Glomerular visceral epithelial cell (primary cell): ENCODE data around the gene GYS1.

Experiments used
- DNase-seq: peaks from one replicate; pipeline ENCODE4 v3.0.0-alpha.2; 2016; ENCODE audit errors: extremely low spot score

GYS1 gene

GRCh38 chr19:48963371-48964204 is 29.5 kb downstream of the GYS1 start:
- DNase-seq: peak; percentile 95

DNA sequence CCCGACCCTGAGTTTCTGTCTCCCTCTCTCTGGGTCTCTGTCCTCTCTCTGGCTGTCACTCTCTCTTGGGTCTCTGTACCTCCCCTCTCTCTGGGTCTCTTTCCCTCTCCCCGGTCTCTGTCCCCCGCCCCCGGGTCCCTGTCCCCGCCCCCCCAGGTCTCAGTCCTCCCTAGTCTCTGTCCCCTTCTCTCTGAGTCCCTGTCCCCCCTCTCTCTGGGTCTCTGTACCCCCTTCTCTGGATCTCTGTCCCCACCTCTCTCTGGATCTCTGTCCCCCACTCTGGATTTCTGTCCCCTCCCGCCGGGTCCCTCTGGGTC is 30.3 kb downstream of the GYS1 start:
- DNase-seq: no peak

- peak; percentile 85 for DNase-seq
Observed at GRCh38 chr19:48962029-48962848, 30.9 kb downstream of the GYS1 start.

- DNase-seq: no peak
Observed at GRCh38 chr19:48961673-48962028, 31.5 kb downstream of the GYS1 start.

GRCh38 chr19:48961051-48961649 is 32.0 kb downstream of the GYS1 start:
- peak; percentile 20 for DNase-seq

GRCh38 chr19:48959341-48960239 is 33.5 kb downstream of the GYS1 start:
- no peak for DNase-seq

DNA sequence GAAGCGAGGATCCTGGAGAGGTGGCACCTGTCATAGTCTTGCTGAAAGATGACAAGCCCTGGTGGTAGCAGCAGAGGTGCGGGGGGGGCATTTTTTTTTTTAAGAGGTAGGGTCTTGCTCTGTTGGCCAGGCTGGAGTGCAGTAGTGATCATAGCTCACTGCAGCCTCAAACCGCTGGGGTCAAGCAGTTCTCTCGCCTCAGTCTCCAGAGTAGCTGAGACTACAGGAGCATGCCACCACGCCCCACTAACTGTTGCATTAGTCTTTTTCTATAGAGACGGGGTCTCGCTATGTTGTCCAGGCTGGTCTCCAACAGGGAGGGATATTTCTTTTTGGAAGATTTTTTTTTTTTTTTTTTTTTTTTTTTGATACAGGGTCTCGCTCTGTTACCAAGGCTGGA is 35.1 kb downstream of the GYS1 start:
- no peak for DNase-seq

GRCh38 chr19:48955308-48955958 is 37.7 kb downstream of the GYS1 start:
- DNase-seq: no peak

- DNase-seq: peak; percentile 94
Observed at GRCh38 chr19:48954595-48955307, 38.4 kb downstream of the GYS1 start, which contains the start of gene BAX. BAX (plus strand) TSS chr19:48954875; CDS start chr19:48954929, 54 bp downstream.

- DNase-seq: no peak
Observed at GRCh38 chr19:48953990-48954594, 39.0 kb downstream of the GYS1 start.

DNA sequence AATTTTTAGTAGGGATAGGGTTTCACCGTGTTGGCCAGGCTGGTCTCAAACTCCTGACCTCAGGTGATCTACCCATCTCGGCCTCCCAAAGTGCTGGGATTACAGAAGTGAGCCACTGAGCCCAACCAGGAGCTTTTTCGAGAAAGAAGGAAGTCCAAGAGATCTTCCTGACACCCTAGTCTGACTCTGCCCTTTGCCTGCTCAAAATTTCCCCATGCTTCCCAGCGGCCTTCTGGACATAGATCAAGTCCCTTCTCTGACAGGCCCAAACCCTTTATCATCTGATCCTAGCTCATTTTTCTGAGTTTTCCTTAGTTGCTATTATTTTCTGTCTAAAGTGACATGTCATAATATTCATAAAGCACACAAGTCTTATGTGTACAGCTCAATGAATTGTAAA is 40.0 kb downstream of the GYS1 start:
- no peak for DNase-seq

DNA sequence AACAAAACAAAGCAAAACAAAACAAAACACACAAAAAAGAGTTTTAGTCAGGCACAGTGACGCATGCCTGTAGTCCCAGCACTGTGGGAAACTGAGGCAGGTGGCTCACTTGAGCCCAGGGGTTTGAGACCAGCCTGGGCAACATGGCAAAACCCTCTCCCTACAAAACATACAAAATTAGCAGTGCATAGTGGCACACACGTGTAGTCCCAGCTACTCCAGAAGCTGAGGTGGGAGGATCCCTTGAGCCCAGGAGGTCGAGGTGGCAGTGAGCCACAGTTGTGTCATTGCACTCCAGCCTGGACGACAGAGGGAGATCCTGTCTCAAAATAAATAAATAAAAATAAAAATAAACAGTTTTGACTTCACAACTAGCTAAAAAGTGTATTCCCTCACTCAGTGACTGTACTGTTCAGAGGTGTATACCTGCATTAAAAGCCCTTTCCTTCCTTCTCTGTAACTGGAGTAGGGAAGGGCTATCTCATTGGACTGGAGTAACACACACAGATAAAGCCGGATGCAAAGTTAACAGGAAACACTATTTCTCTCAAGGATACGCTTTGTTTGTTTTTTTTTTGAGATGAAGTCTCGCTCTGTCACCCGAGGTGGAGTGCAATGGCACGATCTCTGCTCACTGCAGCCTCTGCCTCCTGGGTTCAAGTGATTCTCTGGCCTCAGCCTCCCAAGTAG is 42.1 kb downstream of the GYS1 start:
- no peak for DNase-seq

- no peak for DNase-seq
Observed at GRCh38 chr19:48950159-48950558, 43.0 kb downstream of the GYS1 start.

GRCh38 chr19:48947258-48947542 is 45.9 kb downstream of the GYS1 start:
- no peak for DNase-seq

GRCh38 chr19:48946463-48947257 is 46.4 kb downstream of the GYS1 start:
- no peak for DNase-seq

DNA sequence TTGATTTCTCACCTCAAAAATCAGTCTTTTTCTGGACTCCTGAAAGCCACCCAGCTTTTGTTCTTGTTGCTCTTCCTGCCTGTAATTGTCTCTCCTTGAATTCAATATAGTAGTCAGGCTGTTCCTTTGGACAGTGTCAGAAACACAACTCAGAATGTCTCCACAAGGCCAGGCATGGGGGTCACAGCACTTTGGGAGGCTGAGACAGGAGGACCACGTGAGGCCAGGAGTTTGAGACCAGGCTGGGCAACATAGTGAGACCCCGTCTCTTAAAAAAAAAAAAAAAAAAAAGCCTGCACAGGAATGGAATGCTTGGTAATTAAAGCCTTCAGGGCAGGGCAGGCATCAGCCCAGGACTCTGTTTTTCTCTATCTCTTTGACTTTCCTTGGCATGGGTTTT is 47.3 kb downstream of the GYS1 start:
- no peak for DNase-seq

DNA sequence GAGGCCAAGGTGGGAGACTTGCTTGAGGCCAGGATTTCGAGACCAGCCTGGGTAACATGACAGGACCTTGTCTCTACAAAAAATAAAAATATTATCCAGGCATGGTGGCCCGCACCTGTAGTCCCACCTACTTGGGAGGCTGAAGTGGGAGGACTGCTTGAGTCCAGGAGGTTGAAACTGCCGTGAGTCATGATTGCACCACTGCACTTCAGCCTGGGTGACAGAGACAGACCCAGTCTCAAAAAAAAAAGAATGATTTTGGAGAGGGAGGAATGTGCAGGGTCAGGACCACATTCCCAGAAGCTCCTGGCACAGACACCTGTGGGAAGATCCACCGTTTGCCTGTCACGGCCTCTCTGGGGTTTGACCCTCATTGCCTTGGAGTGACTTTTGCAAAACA is 47.7 kb downstream of the GYS1 start:
- no peak for DNase-seq

GRCh38 chr19:48943081-48943480 is 50.0 kb downstream of the GYS1 start:
- DNase-seq: no peak

GRCh38 chr19:48940902-48941301 is 52.2 kb downstream of the GYS1 start:
- no peak for DNase-seq
